Suprapubic skin (tissue), 4 donors: ENCODE data around the gene DCLK2. TPM values are rescaled to one million over a fixed set of nuclear protein-coding genes. Genes with fewer than 3 reads are reported as not detected.

Experiments used
- DNase-seq, 2 donors: peaks; one replicate each; pipeline ENCODE4 v3.0.0-alpha.2; 2019; ENCODE audit warnings: low spot score in 2 of 2
- H3K27ac ChIP-seq: fragments of 200-600 bp; sonication (generic); one replicate; pipeline ENCODE4 v1.5.1; 2019
- H3K27me3 ChIP-seq: fragments of 200-600 bp; sonication (generic); one replicate; pipeline ENCODE4 v1.5.1; 2019
- H3K36me3 ChIP-seq: fragments of 200-600 bp; sonication (generic); one replicate; pipeline ENCODE4 v1.5.1; 2019
- H3K4me1 ChIP-seq: fragments of 200-600 bp; sonication (generic); one replicate; pipeline ENCODE4 v1.5.1; 2019
- H3K4me3 ChIP-seq: fragments of 200-600 bp; sonication (generic); one replicate; pipeline ENCODE4 v1.5.1; 2019; ENCODE audit warnings: mild to moderate bottlenecking
- H3K9me3 ChIP-seq: fragments of 200-600 bp; sonication (generic); one replicate; pipeline ENCODE4 v1.5.1; 2019
- CTCF ChIP-seq, 2 donors: fragments of 200-600 bp in 1 of 2; fragments of 450-650 bp in 1 of 2; sonication (generic) in 1 of 2; IDR thresholded peaks; one replicate each; pipeline ENCODE4 v1.5.1; 2016 to 2019; ENCODE audit warnings: antibody characterized with exemption in 2 of 2, mild to moderate bottlenecking in 1 of 2, moderate library complexity in 1 of 2
- EP300 ChIP-seq: sonication (generic); formaldehyde crosslinking; IDR thresholded peaks from one replicate; pipeline ENCODE4 v1.6.1; 2017; ENCODE audit warnings: antibody characterized with exemption
- POLR2A ChIP-seq, 2 donors: fragments of 450-650 bp; IDR thresholded peaks; one replicate each; pipeline ENCODE4 v1.6.1; 2017; ENCODE audit warnings: antibody characterized with exemption in 2 of 2, mild to moderate bottlenecking in 2 of 2, moderate library complexity in 2 of 2
- POLR2AphosphoS5 ChIP-seq, 3 donors: sonication (generic); formaldehyde crosslinking; IDR thresholded peaks; one replicate each; pipeline ENCODE4 v1.6.1; 2017; ENCODE audit warnings: antibody characterized with exemption in 3 of 3
- WGBS: methylation state at CpG from one replicate; pipeline ENCODE4 v1.1.5; 2018; 5-methylcytosine and 5-hydroxymethylcytosine counted together
- total RNA-seq, 4 donors: library from RNA; depleted of rRNA; stranded (reverse); fragments of >200 nt; gene quantifications; one replicate each; pipeline ENCODE4 v1.1.0, GENCODE V29; 2016

The DCLK2 gene
- total RNA-seq, 4 donors from 2014 or later: 0.57 to 3.6 (median 1.9) TPM

DNA sequence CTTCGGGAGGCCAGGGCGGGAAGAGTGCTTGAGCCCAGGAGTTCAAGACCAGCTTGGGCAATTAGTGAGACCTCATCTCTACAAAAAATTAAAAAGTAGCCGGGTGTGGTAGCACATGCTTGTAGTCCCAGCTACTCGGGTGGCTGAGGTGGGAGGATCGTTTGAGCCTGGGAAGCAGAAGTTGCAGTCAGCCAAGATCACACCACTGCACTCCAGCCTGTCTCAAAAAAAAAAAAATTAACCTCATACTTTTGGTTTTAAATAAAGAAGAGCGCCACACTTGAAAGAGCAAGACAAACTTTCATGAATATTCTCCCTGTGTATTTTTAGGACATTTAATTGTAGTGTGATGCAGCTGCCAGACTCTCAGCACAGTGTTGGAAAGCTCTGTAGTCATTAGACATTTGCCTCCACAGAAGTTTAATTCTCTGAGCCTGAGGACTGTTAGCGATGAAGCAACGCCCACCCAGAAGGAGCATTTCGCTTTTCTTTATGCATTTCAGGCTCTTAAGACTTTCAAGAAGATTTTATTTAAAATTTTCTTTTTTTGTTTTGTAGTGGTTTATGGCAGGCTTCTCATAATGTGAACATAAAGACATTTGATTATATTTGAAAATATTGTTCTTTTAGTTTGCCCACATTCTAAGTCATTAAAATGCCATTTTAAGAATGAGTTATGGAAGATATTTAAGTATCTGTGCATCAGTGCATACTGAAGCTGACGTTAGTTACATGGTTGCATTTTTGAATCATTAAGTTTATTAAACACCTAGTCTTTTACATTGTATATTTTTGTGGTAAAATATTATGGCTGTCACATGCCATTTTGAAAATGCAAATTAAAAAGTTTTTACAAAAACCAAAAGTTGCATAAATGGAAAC is 45.8 kb downstream of the DCLK2 start:
- no peaks in the 10 kb centered on the region for H3K27me3 ChIP-seq
- no peak for DNase-seq
- H3K36me3 ChIP-seq: no peaks in the 10 kb centered on the region
- WGBS: 77% methylated on average over 10 of the region's 10 CpGs
- H3K27ac ChIP-seq: no peak overlapping the region
- TF ChIP-seq POLR2A (IDR thresholded peaks at IDR 0.05) (no peak), POLR2AphosphoS5 (IDR thresholded peaks at IDR 0.05) (no peak), CTCF (IDR thresholded peaks at IDR 0.05) (no peak), EP300 (no peak)
- no peaks in the 10 kb centered on the region for H3K9me3 ChIP-seq
- H3K4me3 ChIP-seq: no peak overlapping the region
- no peaks in the 10 kb centered on the region for H3K4me1 ChIP-seq

DNA sequence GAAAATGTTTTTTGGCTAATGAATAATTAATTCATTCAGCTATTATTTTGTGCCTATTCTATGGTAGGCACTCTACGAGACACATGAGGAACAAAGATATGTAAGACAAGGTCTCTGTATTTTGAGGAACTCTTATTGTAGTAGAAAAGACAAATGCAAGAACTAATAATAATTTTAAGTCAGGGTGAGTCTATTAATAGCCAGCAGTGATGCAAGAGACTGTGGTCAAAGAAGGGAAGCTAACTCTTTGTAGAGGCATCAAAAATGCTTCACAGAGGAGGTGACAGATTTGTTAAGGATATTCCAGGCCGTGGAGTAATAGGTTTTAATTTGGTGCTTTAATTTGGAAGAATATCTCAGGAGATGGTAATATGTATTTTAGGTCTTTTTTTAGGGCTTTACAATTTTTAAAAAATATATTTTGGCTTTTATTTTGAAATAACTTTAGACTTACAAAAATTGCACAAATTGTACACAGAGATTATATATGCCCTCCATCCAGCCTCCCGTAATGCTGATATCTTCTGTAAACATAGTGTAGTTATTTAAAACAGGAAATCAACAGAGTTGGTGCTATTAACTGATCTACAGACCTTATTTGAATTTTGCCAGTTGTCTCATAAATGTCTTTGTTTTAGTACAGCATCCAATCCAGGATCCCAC is 48.1 kb downstream of the DCLK2 start:
- no peaks in the 10 kb centered on the region for H3K27me3 ChIP-seq
- no peak overlapping the region for H3K4me3 ChIP-seq
- no peaks in the 10 kb centered on the region for H3K4me1 ChIP-seq
- no peaks in the 10 kb centered on the region for H3K9me3 ChIP-seq
- no peaks in the 10 kb centered on the region for H3K36me3 ChIP-seq
- no peak for TF ChIP-seq CTCF (IDR thresholded peaks at IDR 0.05)
- no peak for TF ChIP-seq POLR2AphosphoS5 (IDR thresholded peaks at IDR 0.05)
- no peak for TF ChIP-seq EP300
- TF ChIP-seq POLR2A (IDR thresholded peaks at IDR 0.05): no peak
- DNase-seq: no peak
- 75% methylated on average over 3 of the region's 3 CpGs for WGBS
- H3K27ac ChIP-seq: no peak overlapping the region

DNA sequence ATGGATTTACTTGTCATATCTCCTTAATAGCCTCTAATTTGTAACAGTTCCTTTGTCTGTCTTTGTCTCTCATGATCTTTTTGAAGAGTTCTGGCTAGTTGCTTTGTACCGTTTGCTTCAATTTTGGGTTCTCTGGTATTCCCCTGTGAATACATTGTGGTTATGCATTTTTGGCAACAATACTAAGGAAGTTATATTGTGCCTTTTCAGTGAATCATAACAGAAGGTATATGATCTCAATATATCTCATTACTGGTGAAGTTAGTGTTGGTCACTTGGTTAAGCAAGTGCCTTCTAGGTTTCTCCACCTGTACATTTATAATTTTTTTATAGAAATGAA is 48.6 kb downstream of the DCLK2 start:
- no peaks in the 10 kb centered on the region for H3K36me3 ChIP-seq
- no peak overlapping the region for H3K27ac ChIP-seq
- no peaks in the 10 kb centered on the region for H3K9me3 ChIP-seq
- TF ChIP-seq POLR2AphosphoS5 (IDR thresholded peaks at IDR 0.05) (no peak), EP300 (no peak), POLR2A (IDR thresholded peaks at IDR 0.05) (no peak), CTCF (IDR thresholded peaks at IDR 0.05) (no peak)
- no peaks in the 10 kb centered on the region for H3K27me3 ChIP-seq
- WGBS: 9% methylated on average over 1 of the region's 1 CpG
- no peak for DNase-seq
- H3K4me1 ChIP-seq: no peaks in the 10 kb centered on the region
- no peak overlapping the region for H3K4me3 ChIP-seq

GRCh38 chr4:150127757-150128156 is 49.5 kb downstream of the DCLK2 start:
- Histone ChIP-seq H3K36me3 (no peaks in the 10 kb centered on the region), H3K4me1 (no peaks in the 10 kb centered on the region), H3K9me3 (no peaks in the 10 kb centered on the region), H3K27me3 (no peaks in the 10 kb centered on the region), H3K27ac (no peak overlapping the region), H3K4me3 (no peak overlapping the region)
- DNase-seq: no peak
- WGBS: 89% methylated on average over 4 of the region's 4 CpGs
- TF ChIP-seq POLR2AphosphoS5 (IDR thresholded peaks at IDR 0.05) (no peak), EP300 (no peak), CTCF (IDR thresholded peaks at IDR 0.05) (no peak), POLR2A (IDR thresholded peaks at IDR 0.05) (no peak)

DNA sequence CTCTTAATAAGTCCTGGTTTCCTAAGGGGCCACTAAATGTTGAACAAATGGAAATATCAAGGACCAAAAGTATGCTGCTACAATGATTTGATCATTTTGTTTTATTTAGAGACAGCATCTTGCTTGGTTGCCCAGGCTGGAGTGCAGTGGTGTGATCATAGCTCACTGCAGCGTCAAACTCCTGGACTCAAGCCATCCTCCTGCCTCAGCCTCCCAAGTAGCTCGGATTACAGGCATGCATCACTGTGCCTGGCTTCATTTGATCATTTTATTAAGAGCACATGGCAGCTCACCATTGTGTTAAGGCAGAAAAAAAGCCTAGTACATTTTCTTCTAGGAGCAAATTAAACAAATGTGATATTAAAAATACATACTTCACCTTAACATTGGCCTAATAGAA is 52.7 kb downstream of the DCLK2 start:
- Histone ChIP-seq H3K4me1 (no peaks in the 10 kb centered on the region), H3K9me3 (no peaks in the 10 kb centered on the region), H3K36me3 (no peaks in the 10 kb centered on the region), H3K27ac (peak overlapping the region; percentile 32), H3K4me3 (no peak overlapping the region), H3K27me3 (no peaks in the 10 kb centered on the region)
- TF ChIP-seq POLR2A (IDR thresholded peaks at IDR 0.05) (no peak), CTCF (IDR thresholded peaks at IDR 0.05) (no peak), EP300 (no peak), POLR2AphosphoS5 (IDR thresholded peaks at IDR 0.05) (no peak)
- no peak for DNase-seq
- WGBS: 56% methylated on average over 2 of the region's 2 CpGs
